DOHH2 (cell line): ENCODE data around the gene RNASE9.
"Not testable (repeated sequence)": the region's sequence is repeated elsewhere in the genome, so short reads cannot be mapped to it uniquely, and the experiment has no call there.

Experiments
- H3F3A ChIP-seq: fragments of 200-600 bp; sonication (generic), shearing (Covaris generic); 2 replicates; pipeline ENCODE4 v1.6.0; 2016; ENCODE audit warnings: antibody characterized with exemption, mild to moderate bottlenecking; ENCODE audit not compliant: control insufficient read depth, insufficient read depth
- H3K27ac ChIP-seq: fragments of 200-600 bp; sonication (generic); 2 replicates; pipeline ENCODE4 v1.5.1; 2014; ENCODE audit warnings: low read depth, mild to moderate bottlenecking, low read length, moderate library complexity
- H3K27me3 ChIP-seq: fragments of 200-600 bp; sonication (generic); 2 replicates; pipeline ENCODE4 v1.6.1; 2014; ENCODE audit warnings: mild to moderate bottlenecking, low read length, mixed read lengths; ENCODE audit not compliant: control insufficient read depth
- H3K36me3 ChIP-seq: fragments of 200-600 bp; sonication (generic); 2 replicates; pipeline ENCODE4 v1.6.1; 2014; ENCODE audit warnings: mild to moderate bottlenecking, low read length, moderate library complexity, mixed read lengths; ENCODE audit not compliant: control insufficient read depth
- H3K4me1 ChIP-seq: fragments of 200-600 bp; sonication (generic); 2 replicates; pipeline ENCODE4 v1.6.1; 2014; ENCODE audit warnings: mild to moderate bottlenecking, low read length, mixed read lengths; ENCODE audit not compliant: control insufficient read depth
- H3K4me2 ChIP-seq: fragments of 200-600 bp; sonication (generic); 2 replicates; pipeline ENCODE4 v1.6.0; 2014; ENCODE audit warnings: mild to moderate bottlenecking, low read length, moderate library complexity
- H3K4me3 ChIP-seq: fragments of 200-600 bp; sonication (generic); 2 replicates; pipeline ENCODE4 v1.5.1; 2014; ENCODE audit warnings: mild to moderate bottlenecking, low read length, mixed read lengths
- H3K79me2 ChIP-seq: fragments of 200-600 bp; sonication (generic); 2 replicates; pipeline ENCODE4 v1.6.1; 2014; ENCODE audit warnings: mild to moderate bottlenecking, low read length, mixed read lengths; ENCODE audit not compliant: control insufficient read depth
- H3K9me2 ChIP-seq: fragments of 200-600 bp; sonication (generic); replicated peaks from 2 replicates; pipeline ENCODE4 v1.6.1; 2014; ENCODE audit warnings: mild to moderate bottlenecking, low read length, mixed read lengths; ENCODE audit not compliant: control insufficient read depth
- H3K9me3 ChIP-seq: fragments of 200-600 bp; sonication (generic); 2 replicates; pipeline ENCODE4 v1.6.1; 2014; ENCODE audit warnings: antibody characterized with exemption, low read length, mixed read lengths; ENCODE audit not compliant: control insufficient read depth, insufficient read depth
- H4K20me1 ChIP-seq: fragments of 200-600 bp; sonication (generic); 2 replicates; pipeline ENCODE4 v1.6.0; 2014; ENCODE audit warnings: low read depth, mild to moderate bottlenecking, antibody characterized with exemption, low read length, moderate library complexity; ENCODE audit not compliant: control insufficient read depth, insufficient read depth
- CTCF ChIP-seq: fragments of 200-600 bp; sonication (generic); IDR thresholded peaks from one replicate; pipeline ENCODE4 v1.5.1; 2014; ENCODE audit warnings: antibody characterized with exemption, mild to moderate bottlenecking, low read depth, low read length; ENCODE audit not compliant: poor library complexity, severe bottlenecking
- EZH2phosphoT487 ChIP-seq: fragments of 200-600 bp; sonication (generic); IDR thresholded peaks from 2 replicates; pipeline ENCODE4 v1.6.1; 2017; ENCODE audit warnings: borderline replicate concordance, mild to moderate bottlenecking, antibody characterized with exemption, low read length, moderate library complexity, mixed read lengths

Gene RNASE9

GRCh38 chr14:20601522-20601921 lies 40.7 kb upstream of the RNASE9 start:
- H3K4me3 ChIP-seq: no peak overlapping the region
- TF ChIP-seq EZH2phosphoT487 (no peak), CTCF (no peak)

GRCh38 chr14:20597108-20597507 lies 36.3 kb upstream of the RNASE9 start:
- H3K9me2 ChIP-seq: no peaks in the 10 kb centered on the region
- H3K4me1 ChIP-seq: no peaks in the 10 kb centered on the region
- H3K9me3 ChIP-seq: no peaks in the 10 kb centered on the region
- peaks cover 4% of the 10 kb centered on the region; the same call in 1 of the 2 replicates for H3K27me3 ChIP-seq
- H3K4me3 ChIP-seq: no peak overlapping the region
- H3K79me2 ChIP-seq: no peaks in the 10 kb centered on the region
- H3K4me2 ChIP-seq: no peak overlapping the region
- no peak overlapping the region for H3K27ac ChIP-seq
- TF ChIP-seq CTCF (no peak), EZH2phosphoT487 (no peak)
- H3K36me3 ChIP-seq: no peaks in the 10 kb centered on the region
- H3F3A ChIP-seq: no peaks in the 10 kb centered on the region
- no peaks in the 10 kb centered on the region for H4K20me1 ChIP-seq

More at GRCh38 chr14:20601522-20601921, 40.7 kb upstream of the RNASE9 start:
- Histone ChIP-seq H3K9me3 (no peaks in the 10 kb centered on the region), H3F3A (no peaks in the 10 kb centered on the region), H3K9me2 (no peaks in the 10 kb centered on the region), H3K4me2 (no peak overlapping the region), H3K79me2 (no peaks in the 10 kb centered on the region), H3K27me3 (0 out of 2 replicates have a peak, but pooled peaks cover 2% of the 10 kb centered on the region), H3K36me3 (no peaks in the 10 kb centered on the region), H3K4me1 (no peaks in the 10 kb centered on the region), H3K27ac (no peak overlapping the region), H4K20me1 (no peaks in the 10 kb centered on the region)

- H3K4me1 ChIP-seq, H3K27ac ChIP-seq, H3F3A ChIP-seq, H3K4me2 ChIP-seq, H3K4me3 ChIP-seq, H3K79me2 ChIP-seq, H3K27me3 ChIP-seq, H3K9me3 ChIP-seq, H4K20me1 ChIP-seq, H3K9me2 ChIP-seq, H3K36me3 ChIP-seq: not testable (repeated sequence)
These were observed 34.9 kb upstream of the RNASE9 start for GRCh38 chr14:20595726-20596125.

GRCh38 chr14:20592574-20592973 lies 31.7 kb upstream of the RNASE9 start:
- H3K36me3 ChIP-seq: no peaks in the 10 kb centered on the region
- H3K9me3 ChIP-seq: no peaks in the 10 kb centered on the region
- no peak overlapping the region for H3K27ac ChIP-seq
- no peaks in the 10 kb centered on the region for H3K4me1 ChIP-seq
- no peak for TF ChIP-seq EZH2phosphoT487
- TF ChIP-seq CTCF: no peak
- no peaks in the 10 kb centered on the region for H3F3A ChIP-seq
- H3K27me3 ChIP-seq: peaks cover 4% of the 10 kb centered on the region; the same call in 1 of the 2 replicates
- no peaks in the 10 kb centered on the region for H4K20me1 ChIP-seq
- H3K4me3 ChIP-seq: no peak overlapping the region
- no peaks in the 10 kb centered on the region for H3K9me2 ChIP-seq
- H3K79me2 ChIP-seq: no peaks in the 10 kb centered on the region
- H3K4me2 ChIP-seq: no peak overlapping the region
